HFFc6 (cell line): Measurements from ENCODE around the gene SMPDL3B. TPM values are rescaled to one million over a fixed set of nuclear protein-coding genes. Genes with fewer than 3 reads are reported as not detected.

ENCODE experiments used
- DNase-seq: peaks from one replicate; pipeline ENCODE4 v3.0.0-alpha.2; 2018
- H3K27ac Mint-ChIP-seq: 2 replicates; pipeline ENCODE4 v1.8.0; 2020; ENCODE audit warnings: mild to moderate bottlenecking, mixed read lengths
- H3K27me3 Mint-ChIP-seq: 2 replicates; pipeline ENCODE4 v1.8.0; 2021; ENCODE audit warnings: mild to moderate bottlenecking, moderate library complexity, mixed read lengths; ENCODE audit not compliant: insufficient read depth
- H3K36me3 Mint-ChIP-seq: 2 replicates; pipeline ENCODE4 v1.8.0; 2021; ENCODE audit warnings: low read depth, mixed read lengths
- H3K4me1 Mint-ChIP-seq: 2 replicates; pipeline ENCODE4 v1.8.0; 2020; ENCODE audit warnings: low read depth, mixed read lengths
- H3K4me3 Mint-ChIP-seq: 2 replicates; pipeline ENCODE4 v1.8.0; 2020; ENCODE audit warnings: mild to moderate bottlenecking, moderate library complexity, mixed read lengths
- H3K9me3 Mint-ChIP-seq: 2 replicates; pipeline ENCODE4 v1.8.0; 2020; ENCODE audit warnings: mild to moderate bottlenecking, mixed read lengths
- CTCF ChIP-seq: fragments of 200-600 bp; sonication (generic); IDR thresholded peaks from 2 replicates; pipeline ENCODE4 v1.5.0; 2021; ENCODE audit warnings: antibody characterized with exemption, mild to moderate bottlenecking
- total RNA-seq, 6 experiments: library from RNA; stranded (reverse); fragmentation: NEBNext Ultra II Directional; extraction: Animal tissue kit (Norgen Biotek cat#: 25700); gene quantifications; 2 replicates in 1 of 6; 3 replicates in 5 of 6; pipeline ENCODE4 v1.2.3, GENCODE V29; 2021

The SMPDL3B gene
- total RNA-seq, 6 experiments from 2014 or later = not detected

- Mint-ChIP-seq H3K27ac (peak within 1 kb of the TSS; percentile 83), H3K27me3 (peaks cover 7% of the 10 kb centered on the region), H3K36me3 (no peaks in the 10 kb centered on the region), H3K9me3 (no peaks in the 10 kb centered on the region), H3K4me1 (peaks cover 25% of the 10 kb centered on the region), H3K4me3 (peak within 1 kb of the TSS; percentile 88)
- DNase-seq = peak; percentile 20
- TF ChIP-seq CTCF = peak; percentile 70; the same call in 1 of the 2 replicates
These were observed 25.2 kb downstream of the SMPDL3B start, which contains the start of gene XKR8 for GRCh38 chr1:27959792-27960603. XKR8 (plus strand) TSS chr1:27959973; CDS start chr1:27960070, 97 bp downstream.

- peak overlapping the region; percentile 88 for H3K4me3 Mint-ChIP-seq
- TF ChIP-seq CTCF = no peak
- peak; percentile 9 for DNase-seq
- H3K4me1 Mint-ChIP-seq = peaks cover 25% of the 10 kb centered on the region
- H3K36me3 Mint-ChIP-seq = no peaks in the 10 kb centered on the region
- peak overlapping the region; percentile 76 for H3K27ac Mint-ChIP-seq
- H3K9me3 Mint-ChIP-seq = no peaks in the 10 kb centered on the region
- H3K27me3 Mint-ChIP-seq = peaks cover 2% of the 10 kb centered on the region
These were observed 26.2 kb downstream of the SMPDL3B start for GRCh38 chr1:27960762-27961645.

- H3K27ac Mint-ChIP-seq = peak overlapping the region; percentile 76
- TF ChIP-seq CTCF = no peak
- no peak for DNase-seq
- peak overlapping the region; percentile 88 for H3K4me3 Mint-ChIP-seq
- H3K27me3 Mint-ChIP-seq = peaks cover 3% of the 10 kb centered on the region
- peaks cover 3% of the 10 kb centered on the region; the same call in 1 of the 2 replicates for H3K36me3 Mint-ChIP-seq
- H3K4me1 Mint-ChIP-seq = peaks cover 27% of the 10 kb centered on the region
- H3K9me3 Mint-ChIP-seq = no peaks in the 10 kb centered on the region
These were observed 26.9 kb downstream of the SMPDL3B start for GRCh38 chr1:27961646-27962221.

- TF ChIP-seq CTCF = no peak
- no peak for DNase-seq
- peaks cover 5% of the 10 kb centered on the region for H3K27me3 Mint-ChIP-seq
- H3K27ac Mint-ChIP-seq = no peak overlapping the region
- H3K9me3 Mint-ChIP-seq = no peaks in the 10 kb centered on the region
- H3K4me1 Mint-ChIP-seq = peaks cover 41% of the 10 kb centered on the region
- no peak overlapping the region for H3K4me3 Mint-ChIP-seq
- H3K36me3 Mint-ChIP-seq = peaks cover 15% of the 10 kb centered on the region; the same call in 1 of the 2 replicates
These were observed 28.6 kb downstream of the SMPDL3B start for GRCh38 chr1:27963393-27963792.

- peaks cover 6% of the 10 kb centered on the region; the same call in 1 of the 2 replicates for H3K27me3 Mint-ChIP-seq
- TF ChIP-seq CTCF = no peak
- DNase-seq = no peak
- peaks cover 52% of the 10 kb centered on the region for H3K4me1 Mint-ChIP-seq
- H3K9me3 Mint-ChIP-seq = no peaks in the 10 kb centered on the region
- H3K36me3 Mint-ChIP-seq = peaks cover 16% of the 10 kb centered on the region; the same call in 1 of the 2 replicates
- no peak overlapping the region for H3K4me3 Mint-ChIP-seq
- peak overlapping the region; percentile 23; the same call in 1 of the 2 replicates for H3K27ac Mint-ChIP-seq
These were observed 31.8 kb downstream of the SMPDL3B start for GRCh38 chr1:27966402-27967105.
